NCI-H2196 treated with DMSO at 0.1 percent for 48 hours (cell line): ENCODE measurements around the gene LEF1.

Experiments
- DNase-seq: peaks from one replicate; lab custom pipeline; 2025; ENCODE audit not compliant: unreplicated experiment; lab: John Stamatoyannopoulos, UW

Gene LEF1

DNA sequence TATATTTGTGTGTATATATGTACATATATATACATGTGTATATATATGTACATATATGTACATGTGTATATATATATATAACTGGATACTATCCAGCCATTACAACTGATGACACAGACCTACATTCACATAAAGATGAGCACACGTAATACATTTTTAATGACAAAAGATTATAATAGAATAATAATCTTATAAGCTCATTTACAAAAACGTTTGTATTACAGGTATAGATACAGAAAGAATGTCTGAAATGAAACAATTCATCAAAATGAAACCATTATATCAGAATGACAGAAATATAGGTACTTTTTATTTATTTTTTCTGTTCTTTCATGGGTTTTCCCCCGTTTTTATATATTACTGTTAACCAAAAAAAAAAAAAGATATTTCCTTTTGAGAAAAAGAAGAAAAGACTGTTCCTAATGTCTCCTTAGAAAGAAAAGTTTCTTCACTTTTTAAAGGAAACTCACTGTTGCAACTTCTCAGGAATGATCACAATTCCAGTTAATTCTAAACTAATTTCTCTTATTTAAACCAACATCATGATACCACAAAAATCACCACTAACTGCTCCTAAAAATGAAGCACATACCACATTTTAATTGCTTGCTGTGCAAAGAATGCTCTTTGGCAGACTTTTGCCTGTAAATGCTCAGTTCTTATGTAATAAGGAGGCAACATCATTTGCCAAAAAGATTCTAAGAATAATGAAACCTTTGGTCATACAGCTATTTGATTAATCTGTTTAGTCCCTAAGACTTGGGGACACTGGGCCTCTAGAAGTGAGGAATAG, 18.9 kb downstream of the LEF1 start:
- DNase-seq: no peak

DNA sequence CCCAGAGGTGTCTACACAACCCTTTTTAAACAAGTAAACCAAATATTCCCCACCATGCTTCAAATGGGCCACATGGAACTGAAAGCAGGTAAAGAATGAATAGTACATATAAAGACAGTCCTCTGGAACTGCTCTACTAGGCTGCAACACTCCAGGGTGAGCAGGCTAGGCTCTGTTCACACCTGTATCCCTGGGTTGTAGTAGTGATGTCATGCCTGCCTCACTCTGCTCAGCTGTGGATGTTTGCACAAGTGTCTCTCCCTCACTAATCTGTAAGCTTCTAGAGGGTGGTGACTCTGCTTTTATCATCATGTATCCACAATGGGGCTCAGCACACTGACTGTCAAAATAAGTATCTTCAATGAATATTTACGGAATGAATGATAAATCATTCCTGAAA, 20.4 kb downstream of the LEF1 start:
- no peak for DNase-seq

DNA sequence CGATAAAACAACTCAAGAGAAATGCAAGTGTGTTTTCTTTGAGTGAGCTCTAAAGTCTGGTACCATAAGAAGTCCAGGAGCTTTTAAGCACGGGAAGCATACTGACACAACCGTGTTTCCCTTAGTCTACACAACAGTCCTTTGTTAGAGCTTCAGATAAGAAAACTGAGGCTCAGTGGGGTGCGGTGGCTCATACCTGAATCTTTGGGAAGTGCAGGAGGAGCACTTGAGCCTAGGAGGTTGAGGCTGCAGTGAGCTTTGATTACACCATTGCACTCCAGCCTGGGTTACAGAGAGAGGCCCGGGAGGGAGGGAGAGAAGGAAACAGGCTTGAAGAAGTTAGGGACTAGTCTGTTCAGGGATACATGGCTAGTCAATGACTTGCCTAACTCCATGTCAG, 21.9 kb downstream of the LEF1 start:
- no peak for DNase-seq

DNA sequence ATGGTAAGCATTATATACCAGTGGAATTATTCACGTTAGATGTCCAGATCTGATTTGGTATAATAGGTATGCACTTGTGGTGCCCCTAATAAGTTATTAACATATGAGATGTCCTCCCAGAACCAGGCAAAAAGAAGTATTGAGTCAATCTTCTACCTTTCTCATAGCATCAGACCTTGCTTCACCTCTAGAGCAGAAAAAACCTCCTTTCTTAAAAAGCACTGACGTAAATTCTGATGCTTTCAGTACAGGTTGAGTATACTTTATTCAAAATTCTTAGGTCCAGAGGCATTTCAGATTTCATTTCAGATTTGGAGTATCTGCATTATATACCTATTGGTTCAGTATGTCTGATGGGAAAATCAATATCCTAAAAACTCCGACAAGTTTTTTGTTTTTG, 22.4 kb downstream of the LEF1 start:
- DNase-seq: no peak

DNA sequence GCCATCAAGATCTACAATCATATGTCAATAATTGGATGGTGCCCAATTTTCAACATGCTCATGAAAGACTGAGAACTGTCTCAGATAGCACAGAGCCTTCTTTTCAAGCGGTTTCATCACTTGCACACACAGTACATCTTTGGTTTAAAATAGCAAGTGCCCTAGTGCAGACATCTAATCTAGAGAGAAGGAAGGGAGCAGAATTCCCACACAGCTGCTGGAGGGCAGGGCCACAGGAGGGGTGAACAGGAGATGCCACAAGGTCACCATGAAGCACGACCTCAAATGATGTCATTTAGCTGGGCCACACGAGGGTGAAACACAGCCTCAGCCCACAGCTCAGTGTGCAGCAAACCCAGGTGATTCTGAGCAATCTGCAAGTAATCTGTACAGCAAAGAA, 24.3 kb downstream of the LEF1 start:
- DNase-seq: no peak

DNA sequence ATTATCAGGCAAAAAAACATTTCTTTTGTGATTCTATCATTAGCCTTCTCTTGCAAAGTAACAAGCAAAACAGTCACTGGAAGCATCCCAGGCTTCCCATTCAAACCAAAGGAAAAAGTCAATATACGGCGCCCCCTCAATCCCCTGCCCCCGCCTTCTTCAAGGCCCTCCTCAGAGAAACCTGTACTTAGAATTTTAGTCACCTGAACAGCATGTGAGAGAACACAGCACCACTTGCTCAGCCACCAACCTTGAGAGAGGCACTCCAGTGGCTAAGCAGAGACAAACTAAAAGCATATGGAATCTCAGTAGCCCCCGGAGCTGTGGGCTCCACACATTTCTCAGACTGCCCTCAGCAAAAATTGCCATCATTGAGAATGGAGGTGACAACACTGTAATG, 25.2 kb downstream of the LEF1 start:
- no peak for DNase-seq

DNA sequence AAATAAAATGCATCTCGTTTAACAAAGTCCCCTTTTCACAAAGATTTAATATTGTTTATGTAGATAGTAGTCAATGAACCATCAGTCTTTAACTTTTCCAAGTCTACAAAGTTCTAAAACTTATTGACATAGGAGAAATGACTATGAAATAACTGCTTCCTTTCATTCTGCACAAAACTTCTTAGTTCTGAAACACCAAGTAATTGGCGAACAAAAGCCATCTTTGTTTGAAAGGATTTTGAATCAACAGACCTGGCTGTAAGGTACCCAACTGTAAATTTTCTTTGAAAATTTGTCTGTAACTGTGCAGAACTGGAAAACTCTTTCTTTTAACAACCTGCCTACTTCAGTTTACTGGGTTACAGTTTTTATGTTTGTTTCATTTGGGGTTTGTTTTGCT, 25.9 kb downstream of the LEF1 start:
- no peak for DNase-seq

DNA sequence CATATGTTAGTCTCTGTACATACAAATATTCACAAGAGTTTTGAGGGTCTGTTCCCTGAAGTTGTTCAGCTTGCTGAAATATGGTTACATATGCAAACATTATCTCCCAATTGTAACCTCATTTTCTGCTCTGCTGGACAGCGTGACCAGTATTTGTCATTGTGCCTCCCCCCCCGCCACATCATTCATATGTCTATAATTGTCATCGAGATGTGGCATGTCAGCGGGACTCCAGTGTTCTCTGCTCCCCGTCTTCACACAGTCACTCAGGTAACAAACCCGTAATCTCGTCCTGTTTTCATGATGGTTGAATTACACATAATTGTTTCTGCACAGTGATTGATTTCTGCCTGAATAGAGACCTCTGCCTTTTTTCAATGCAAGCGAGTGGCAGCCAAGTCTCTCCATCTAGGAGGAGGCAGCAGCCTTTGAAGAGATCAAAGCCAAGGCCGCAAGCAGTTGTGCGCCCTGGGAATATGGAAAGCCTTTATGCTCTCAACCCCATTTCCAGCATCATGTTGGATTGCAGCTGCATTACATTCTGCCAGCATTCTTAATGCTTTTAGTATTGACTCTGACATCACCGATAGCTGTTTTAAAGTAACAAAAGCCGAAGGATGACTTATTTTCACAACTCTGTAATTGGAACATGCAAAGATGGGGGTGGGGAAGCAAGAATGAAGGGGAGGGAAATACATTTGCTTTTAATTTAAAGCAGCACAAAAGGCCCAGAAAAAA, 27.4 kb downstream of the LEF1 start:
- DNase-seq: no peak

DNA sequence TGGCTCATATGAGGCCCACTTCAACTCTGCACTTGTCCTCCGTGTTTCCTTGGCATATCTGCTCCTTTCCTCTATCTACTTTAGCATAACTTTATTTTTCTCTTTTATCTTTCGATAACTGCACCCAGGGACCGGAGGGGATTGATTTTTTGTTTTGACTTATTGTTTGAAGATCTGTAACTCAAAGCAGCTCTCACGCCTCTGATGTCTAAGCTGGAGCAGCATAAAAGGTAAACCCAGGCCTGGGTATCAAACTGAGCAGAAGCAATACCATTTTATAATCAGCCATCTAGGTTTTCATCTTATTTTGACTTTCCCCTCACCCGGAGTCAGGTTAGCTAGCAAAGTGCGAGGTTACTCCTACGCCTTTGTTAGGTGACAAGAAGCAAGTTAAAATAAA, 28.4 kb downstream of the LEF1 start:
- DNase-seq: no peak

DNA sequence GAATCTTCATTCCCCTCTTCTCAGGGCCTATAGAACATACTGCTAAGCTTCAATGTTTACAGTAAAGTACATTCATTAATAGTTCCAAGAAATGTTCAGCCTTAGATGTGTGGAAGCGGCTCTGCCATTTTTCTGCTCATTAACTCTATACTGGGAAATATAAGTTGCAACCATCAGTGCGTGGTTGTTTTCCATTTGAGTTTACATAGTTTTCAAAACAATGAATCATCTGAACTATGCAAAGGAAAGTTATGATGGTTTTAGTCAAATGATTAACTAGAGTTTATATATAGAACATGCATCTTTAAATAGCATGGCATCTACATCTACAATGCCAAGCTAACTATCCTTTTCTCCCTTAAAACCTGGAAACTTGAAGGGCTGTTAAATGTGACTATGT, 29.6 kb downstream of the LEF1 start:
- DNase-seq: no peak

DNA sequence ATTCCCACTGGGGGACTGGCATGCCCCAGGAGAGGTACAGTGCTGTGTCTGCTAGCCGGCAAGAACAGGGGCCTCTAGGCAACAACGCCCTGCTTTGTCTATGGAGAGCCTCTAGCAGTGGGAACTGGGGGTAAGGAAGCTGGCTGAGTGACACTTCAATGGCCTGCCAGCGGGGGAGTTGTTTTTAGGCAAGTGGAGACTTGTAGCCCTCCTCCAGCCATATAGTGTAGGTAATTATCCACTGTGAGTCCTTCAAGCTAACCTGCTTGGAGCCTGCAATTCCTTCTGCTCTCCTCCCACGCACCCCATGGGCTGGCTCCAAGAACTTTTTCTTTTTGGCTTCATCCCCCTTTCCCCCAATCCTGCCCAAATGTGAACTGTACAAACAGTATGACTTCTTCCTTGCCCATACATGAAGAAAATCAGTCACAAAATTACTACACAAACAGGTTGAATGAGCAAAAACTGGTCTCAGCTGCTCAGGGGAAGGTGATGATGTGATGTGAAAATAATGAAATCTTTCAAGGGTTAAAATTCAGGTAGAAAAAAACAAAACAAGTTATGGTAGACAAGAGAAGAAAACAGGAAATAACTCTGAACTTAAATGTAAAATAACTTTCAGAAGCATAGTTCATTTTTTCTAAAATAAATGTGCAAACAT, 33.1 kb downstream of the LEF1 start:
- no peak for DNase-seq

DNA sequence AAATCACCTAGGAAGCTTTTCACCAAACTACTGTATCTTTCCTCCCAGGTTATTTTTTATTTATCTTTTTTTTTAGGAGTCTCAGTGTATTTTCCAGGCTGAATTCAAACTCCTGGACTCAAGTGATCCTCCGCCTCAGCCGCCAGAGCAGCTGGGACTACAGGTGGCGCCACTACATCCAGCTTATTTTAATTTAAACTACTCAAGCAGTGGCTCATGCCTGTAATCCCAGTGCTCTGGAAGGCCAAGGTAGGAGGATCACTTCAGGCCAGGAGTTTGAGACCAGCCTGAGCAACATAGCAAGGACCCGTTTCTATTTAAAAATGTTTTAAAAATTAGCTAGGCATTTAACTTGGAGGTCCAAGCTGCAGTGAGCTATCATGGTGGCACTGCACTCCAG, 37.8 kb downstream of the LEF1 start:
- DNase-seq: no peak

DNA sequence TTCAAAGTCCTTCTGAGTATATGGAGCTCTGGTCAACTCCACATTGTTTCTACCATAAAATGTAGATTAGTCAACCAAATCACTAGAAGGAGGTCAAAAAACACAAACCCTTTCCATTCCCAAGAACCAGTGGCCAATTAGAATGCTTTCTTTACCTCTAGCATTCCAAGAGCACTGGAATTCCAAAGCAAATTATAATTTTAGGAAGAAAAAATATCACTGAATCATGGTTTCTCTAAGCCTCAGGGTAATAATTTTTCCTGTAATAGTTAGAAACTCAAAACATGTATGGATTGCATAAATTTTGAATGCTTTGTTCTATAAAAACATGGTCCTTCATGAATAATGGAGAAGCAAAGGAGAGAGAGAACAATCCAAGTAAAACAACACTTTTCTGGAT, 39.5 kb downstream of the LEF1 start:
- no peak for DNase-seq

DNA sequence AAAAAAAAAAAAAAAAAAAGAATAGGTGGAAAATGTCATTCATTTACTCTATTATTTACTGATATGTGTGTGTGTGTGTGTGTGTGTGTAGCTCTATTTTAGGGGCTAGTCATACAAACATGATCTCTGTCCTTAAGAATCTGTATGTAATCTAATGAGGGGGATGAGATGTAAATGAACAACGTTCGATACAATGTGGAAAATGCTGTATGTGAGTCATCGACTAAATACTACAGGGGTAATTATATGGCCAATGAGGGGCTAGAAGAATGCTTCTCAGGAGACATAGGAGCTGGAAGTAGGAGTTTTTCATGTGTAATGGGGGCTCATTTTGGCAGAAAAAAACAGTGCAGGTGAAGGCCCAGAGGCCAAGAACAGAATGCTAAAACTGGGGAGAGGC, 41.9 kb downstream of the LEF1 start:
- DNase-seq: no peak

DNA sequence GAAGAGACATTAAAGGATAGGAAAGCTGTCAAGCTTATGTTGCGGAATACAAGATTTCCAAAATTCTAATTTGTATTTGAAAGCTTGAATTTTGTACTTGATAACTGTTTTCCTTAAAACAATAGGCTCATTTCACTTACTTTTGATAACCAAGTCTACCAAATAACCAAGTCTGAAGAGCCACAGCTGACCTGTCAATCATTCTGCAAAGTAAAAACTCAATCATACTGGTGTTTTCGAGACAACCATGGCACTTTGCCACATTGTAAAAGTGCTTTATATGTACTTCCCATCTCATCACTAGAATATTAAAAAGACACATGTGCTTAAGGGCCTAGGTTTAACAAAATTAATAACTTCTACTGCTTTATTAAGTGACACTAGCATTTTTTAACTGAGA, 47.9 kb downstream of the LEF1 start:
- no peak for DNase-seq

DNA sequence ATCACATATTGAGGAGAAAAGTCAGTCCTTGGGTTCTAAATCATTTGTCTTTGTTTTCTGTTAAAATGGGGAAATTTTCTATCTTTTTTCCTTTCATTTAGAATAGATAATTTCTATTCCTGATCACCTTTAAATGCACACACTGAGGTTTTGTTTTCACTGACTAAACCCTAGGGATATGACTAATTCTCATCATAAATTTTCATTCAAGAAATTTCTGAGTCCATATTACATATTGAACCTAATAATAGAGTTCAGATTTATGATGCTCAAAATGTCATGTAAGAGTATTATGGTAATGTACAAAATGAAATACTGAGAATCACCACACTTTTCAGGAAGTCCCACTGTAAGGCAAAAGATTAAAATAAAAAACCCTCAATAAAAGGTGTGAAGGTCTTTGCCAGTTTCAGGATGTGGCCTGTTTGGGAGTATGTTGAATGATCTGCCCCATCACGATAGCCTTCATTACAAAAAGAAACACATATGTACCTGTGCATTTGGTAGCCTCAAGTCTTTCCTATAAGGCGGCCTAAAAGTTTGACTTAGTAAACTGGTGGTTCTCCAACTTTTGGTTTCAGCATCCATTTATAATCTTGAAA, 49.4 kb downstream of the LEF1 start:
- no peak for DNase-seq

DNA sequence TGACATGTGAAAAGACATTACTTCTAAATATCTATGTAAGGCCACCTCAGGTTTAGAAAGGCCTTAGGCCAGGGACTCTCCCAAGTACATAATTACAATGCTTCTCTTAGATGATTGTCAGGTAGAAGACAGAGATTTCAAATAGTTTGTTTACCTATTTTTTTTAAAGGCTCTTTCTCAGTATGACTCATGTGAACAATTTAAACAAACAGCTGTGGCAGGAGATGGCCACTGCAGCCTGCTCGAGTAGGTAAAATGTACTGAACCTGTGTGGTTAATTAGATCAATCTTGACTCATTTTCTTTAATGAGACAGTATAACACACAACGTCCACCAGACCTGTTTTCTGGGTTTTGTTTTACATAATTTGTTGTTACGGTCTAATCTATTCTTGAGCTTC, 50.2 kb downstream of the LEF1 start:
- peak; percentile 1 for DNase-seq

DNA sequence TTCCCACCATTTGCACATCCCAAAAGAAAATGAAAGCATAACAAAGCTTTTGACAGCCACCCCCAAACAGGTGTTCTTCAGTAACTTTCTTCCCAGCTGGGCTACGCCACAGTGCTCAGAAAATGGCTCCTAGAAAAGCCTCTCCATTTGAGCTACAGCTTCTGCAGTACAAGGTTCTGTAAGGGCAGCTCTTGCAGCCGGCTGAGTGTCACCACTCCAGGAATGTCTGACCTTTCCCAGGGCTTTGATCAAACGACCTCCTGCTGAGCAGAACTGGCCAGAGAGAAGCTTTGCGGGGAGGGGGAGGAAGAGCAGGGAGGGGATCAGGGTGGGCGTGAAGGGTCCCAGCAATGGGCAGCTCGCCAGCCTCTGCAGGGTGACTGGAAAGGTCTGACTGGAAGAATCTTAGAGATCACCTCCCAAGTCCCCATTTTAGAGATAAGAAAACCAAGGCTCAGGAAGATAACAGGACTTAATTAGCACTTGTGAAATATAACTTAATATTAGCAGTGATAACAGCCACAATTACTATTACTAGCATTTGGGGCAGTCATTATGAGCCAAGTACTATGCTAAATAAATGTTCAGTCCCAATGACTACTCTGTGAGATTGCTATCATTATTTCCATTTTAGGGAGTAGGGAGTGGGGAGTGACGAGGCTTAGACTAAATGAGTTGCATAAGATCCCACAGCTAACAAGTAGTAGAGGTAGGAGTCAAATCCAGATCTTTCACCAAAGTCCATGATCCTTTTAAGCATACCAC, 51.1 kb downstream of the LEF1 start:
- no peak for DNase-seq

DNA sequence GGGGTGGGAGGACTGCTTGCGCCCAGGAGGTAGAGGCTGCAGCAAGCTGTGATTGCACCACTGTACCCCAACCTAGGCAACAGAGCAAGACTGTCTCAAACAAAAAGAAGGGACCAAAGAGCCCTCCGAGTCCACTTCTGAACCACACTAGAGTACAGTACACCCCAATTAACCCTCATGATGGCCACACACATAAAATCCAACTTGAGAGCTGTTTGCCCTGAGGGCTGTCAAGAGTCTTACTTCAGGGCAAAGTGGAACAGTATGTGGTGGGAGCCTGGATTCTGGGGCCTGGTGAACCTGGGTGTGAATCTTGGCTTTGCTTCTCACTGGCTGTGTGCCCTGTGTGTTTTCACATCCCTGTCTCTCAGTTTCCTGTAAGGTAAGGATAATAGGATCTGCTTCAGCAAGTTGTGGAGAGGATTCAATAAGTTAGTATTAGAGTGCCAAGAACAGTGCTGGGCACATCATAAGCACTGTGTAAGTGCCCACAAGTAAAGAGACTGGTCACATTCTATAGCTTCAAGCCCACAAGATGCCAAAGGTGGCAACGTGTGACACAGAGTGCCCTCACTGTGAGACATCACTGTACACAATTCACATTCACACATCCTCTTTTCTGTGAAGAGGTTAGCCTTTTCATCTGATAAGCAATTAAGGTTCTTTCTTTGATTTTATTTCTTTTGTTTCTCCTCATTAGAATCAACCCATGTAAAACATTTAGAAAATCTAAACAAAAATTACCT, 52.1 kb downstream of the LEF1 start:
- no peak for DNase-seq

DNA sequence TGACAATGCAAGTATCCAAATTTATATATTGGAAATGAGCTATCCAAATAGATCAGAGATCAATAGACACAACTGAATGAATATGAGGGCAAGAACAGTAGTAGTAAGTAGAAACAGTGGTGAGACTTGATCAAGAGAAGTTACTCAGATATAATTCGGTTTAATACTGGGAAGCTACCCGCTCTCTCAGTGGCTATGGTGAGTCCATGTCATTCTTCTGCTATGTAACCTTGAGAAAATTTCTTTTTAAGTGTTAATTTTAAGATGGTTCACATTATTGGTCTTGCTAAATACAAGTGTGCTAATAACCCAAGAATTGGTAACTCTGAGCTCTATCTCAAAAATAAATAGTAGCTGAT, 53.6 kb downstream of the LEF1 start:
- no peak for DNase-seq
